ENCODE measurements around the gene CAMSAP1.

The CAMSAP1 gene

GRCh38 chr9:135787776-135788575 lies 119.4 kb downstream of the CAMSAP1 start:
- no peak for DNase-seq

GRCh38 chr9:135787317-135787716 lies 120.0 kb downstream of the CAMSAP1 start:
- no peak for DNase-seq

GRCh38 chr9:135786146-135786690 lies 121.1 kb downstream of the CAMSAP1 start:
- DNase-seq, result no peak

- no peak for DNase-seq
Observed at GRCh38 chr9:135785013-135785575, 122.3 kb downstream of the CAMSAP1 start.

- DNase-seq, result no peak
Observed at GRCh38 chr9:135783540-135784245, 123.7 kb downstream of the CAMSAP1 start.

GRCh38 chr9:135782946-135783345 lies 124.4 kb downstream of the CAMSAP1 start:
- DNase-seq, result no peak

GRCh38 chr9:135780626-135781025 lies 126.7 kb downstream of the CAMSAP1 start:
- no peak for DNase-seq

GRCh38 chr9:135780086-135780485 lies 127.3 kb downstream of the CAMSAP1 start:
- no peak for DNase-seq

- no peak for DNase-seq
Observed at GRCh38 chr9:135779571-135779970, 127.8 kb downstream of the CAMSAP1 start.

- DNase-seq, result no peak
Observed at GRCh38 chr9:135778421-135778820, 128.9 kb downstream of the CAMSAP1 start.

GRCh38 chr9:135777623-135778177 lies 129.6 kb downstream of the CAMSAP1 start:
- DNase-seq, result no peak

GRCh38 chr9:135776893-135777622 lies 130.3 kb downstream of the CAMSAP1 start:
- no peak for DNase-seq

- no peak for DNase-seq
Observed at GRCh38 chr9:135775911-135776310, 131.4 kb downstream of the CAMSAP1 start.

- DNase-seq, result no peak
Observed at GRCh38 chr9:135774794-135775525, 132.4 kb downstream of the CAMSAP1 start.

GRCh38 chr9:135774239-135774747 lies 133.1 kb downstream of the CAMSAP1 start:
- no peak for DNase-seq

GRCh38 chr9:135773530-135774238 lies 133.7 kb downstream of the CAMSAP1 start:
- no peak for DNase-seq

- no peak for DNase-seq
Observed at GRCh38 chr9:135772702-135773493, 134.4 kb downstream of the CAMSAP1 start.

GRCh38 chr9:135772056-135772646 lies 135.2 kb downstream of the CAMSAP1 start:
- no peak for DNase-seq

GRCh38 chr9:135771401-135772051 lies 135.8 kb downstream of the CAMSAP1 start:
- no peak for DNase-seq
